NCI-H128 (cell line): ENCODE data around the gene GPR15.

Experiments used
- DNase-seq: peaks from one replicate; lab custom pipeline; 2025; ENCODE audit not compliant: unreplicated experiment; lab: John Stamatoyannopoulos, UW

Gene GPR15

GRCh38 chr3:98531622-98532274 lies at the start of gene GPR15:
TSS of gene GPR15 (plus strand) at chr3:98531978. CDS start at chr3:98532034, 56 bp downstream.
- no peak for DNase-seq

- DNase-seq, result no peak
Observed at GRCh38 chr3:98482717-98483482, 48.9 kb upstream of the GPR15 start.

GRCh38 chr3:98483626-98484025 lies 48.2 kb upstream of the GPR15 start:
- no peak for DNase-seq

GRCh38 chr3:98497381-98497780 lies 34.4 kb upstream of the GPR15 start, which contains the start of gene OR5K2:
TSS of gene OR5K2 (plus strand) at chr3:98497681. CDS start at chr3:98497681, 0 bp downstream.
- DNase-seq, result no peak

DNA sequence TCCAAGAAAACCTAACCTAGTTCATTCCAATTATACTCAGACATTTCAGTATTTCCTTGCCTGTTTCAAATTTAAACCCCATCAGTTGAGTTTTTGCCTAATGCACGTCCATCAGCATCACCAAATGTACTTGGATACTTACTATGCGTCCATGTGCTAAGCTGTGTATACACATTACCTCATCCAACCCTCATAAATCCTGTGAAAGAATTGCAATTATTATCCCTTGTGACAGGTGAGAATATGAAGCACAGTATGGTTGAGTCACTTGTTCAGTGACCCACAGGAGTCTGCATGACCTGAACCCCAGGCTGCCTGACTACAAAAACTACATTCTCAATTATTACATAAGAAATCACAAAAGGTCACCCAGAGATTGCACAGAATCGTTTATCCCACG lies 31.8 kb upstream of the GPR15 start:
- DNase-seq, result no peak

GRCh38 chr3:98501270-98501669 lies 30.5 kb upstream of the GPR15 start:
- no peak for DNase-seq

GRCh38 chr3:98501863-98502576 lies 29.8 kb upstream of the GPR15 start:
- DNase-seq, result no peak

DNA sequence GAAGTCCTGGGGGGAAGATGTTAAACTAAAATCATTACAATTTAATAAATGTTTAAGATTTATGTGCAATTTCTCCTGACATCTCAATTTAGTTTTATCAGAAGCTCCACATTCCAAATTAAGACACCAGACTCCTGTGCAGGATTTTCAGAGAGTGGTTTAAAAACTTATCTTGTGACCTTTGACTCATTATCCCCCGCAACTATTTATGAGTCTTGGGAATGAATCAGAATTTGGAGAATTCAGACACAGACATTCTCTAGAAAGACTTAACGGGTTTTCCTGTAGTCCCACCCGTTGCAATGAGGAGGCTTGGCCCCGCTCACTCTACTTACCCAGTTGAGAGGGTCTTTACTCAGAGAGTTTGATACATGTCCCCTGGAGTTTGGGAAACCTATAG lies 27.2 kb upstream of the GPR15 start:
- no peak for DNase-seq

- no peak for DNase-seq
Observed at GRCh38 chr3:98508582-98508981, 23.2 kb upstream of the GPR15 start.

DNA sequence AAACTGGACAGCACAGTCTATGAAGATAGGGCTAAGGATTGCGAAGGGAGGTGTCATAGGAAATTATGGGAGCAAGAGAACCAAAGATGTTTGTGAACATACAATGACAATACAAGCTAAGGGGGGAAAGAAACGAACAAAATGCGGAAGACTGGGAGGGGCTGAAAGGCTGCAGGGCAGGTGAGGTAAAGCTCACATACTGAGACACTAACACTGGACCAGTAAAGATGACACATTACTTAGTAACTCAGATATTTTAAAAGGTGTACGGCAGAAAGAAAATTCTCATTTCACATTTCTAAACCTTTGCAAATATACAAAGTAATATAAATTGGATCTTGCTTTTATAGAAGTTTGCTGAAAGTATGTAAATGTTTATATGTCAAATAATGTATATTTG lies 19.2 kb upstream of the GPR15 start:
- DNase-seq, result no peak

- no peak for DNase-seq
Observed at GRCh38 chr3:98513091-98513511, 18.7 kb upstream of the GPR15 start.

DNA sequence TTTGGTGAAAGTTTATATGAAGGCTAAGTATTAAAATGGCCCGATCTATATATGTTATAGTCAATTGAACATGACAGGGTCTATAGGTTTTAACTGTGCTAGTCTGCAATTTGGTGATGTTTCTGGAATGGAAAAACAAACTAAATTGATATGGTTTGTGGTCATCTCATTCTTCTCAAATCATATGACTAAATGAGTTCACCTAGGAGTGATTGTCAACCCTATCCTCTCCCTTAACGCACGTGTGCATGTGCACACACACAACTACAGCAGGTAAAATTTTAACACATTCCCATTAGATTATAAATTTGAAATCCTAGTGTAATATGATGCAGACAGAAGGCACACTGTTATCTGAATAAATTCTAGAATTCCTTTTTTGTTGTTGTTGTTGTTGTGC lies 18.0 kb upstream of the GPR15 start:
- DNase-seq, result no peak

GRCh38 chr3:98514948-98515347 lies 16.8 kb upstream of the GPR15 start:
- no peak for DNase-seq

DNA sequence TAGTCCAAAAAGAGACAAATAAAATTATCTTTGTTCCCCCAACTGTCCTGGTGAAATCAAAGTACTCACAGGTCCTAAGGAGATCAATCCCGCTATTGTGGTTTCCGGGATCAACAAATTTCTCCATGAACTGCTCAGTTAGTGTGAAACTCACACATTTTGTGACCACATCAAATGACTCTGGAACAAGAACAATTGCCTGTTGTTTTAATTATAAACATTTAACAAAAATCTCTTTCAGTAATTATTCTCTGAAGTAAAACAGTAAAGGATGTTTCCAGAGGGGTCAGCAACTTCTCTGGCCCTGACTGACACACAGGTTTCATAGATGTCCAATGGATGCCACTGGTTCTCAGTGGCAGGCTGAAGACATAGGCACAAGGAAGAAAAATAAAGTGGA lies 13.0 kb upstream of the GPR15 start:
- DNase-seq, result no peak

- DNase-seq, result no peak
Observed at GRCh38 chr3:98519351-98519750, 12.4 kb upstream of the GPR15 start.

GRCh38 chr3:98521897-98522543 lies 9.8 kb upstream of the GPR15 start:
- no peak for DNase-seq

GRCh38 chr3:98522544-98523281 lies 9.1 kb upstream of the GPR15 start, which contains the start of gene CLDND1:
TSS of gene CLDND1 (minus strand) at chr3:98522902. CDS start at chr3:98521424, 1,478 bp downstream.
- peak; percentile 91 for DNase-seq

DNA sequence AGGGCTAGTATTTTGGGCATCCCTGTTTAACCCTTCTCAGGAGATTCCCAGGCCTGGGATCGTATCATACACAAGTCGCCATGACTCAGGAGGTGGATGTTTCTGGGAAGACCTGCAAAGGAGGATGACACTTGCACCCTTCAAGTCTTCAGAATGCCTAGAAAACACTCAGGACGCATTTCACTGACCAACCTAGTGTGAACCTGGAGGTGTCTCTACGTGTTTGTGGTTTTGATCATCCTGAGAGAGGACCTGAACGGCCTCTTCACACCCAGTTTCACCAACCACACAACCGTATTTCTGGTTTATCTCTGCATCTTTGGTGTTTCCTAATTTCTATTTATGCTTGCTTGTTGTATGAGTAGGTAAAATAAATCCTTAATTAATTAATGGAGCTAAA lies 6.3 kb upstream of the GPR15 start:
- DNase-seq, result no peak

GRCh38 chr3:98528474-98529346 lies 3.1 kb upstream of the GPR15 start:
- no peak for DNase-seq
